GM12878 (cell line): Measurements from ENCODE around the gene ZKSCAN1. TPM values are rescaled to one million over a fixed set of nuclear protein-coding genes. Genes with fewer than 3 reads are reported as not detected.
A peak's percentile ranks its signal among the peaks of the same experiment; 100 is the strongest.

Experiments used
- ATF7 ChIP-seq: fragments of 450-650 bp; IDR thresholded peaks from 2 replicates; pipeline ENCODE4 v1.6.1; 2016; ENCODE audit warnings: low read depth, mild to moderate bottlenecking
- CBFB ChIP-seq: IDR thresholded peaks from 2 replicates; pipeline ENCODE4 v1.6.1; 2016; ENCODE audit warnings: antibody characterized with exemption, low read depth
- CBX5 ChIP-seq: sonication (generic); IDR thresholded peaks from 2 replicates; pipeline ENCODE4 v1.6.1; 2016; ENCODE audit warnings: low read depth, moderate library complexity, mild to moderate bottlenecking, inconsistent platforms
- ESRRA ChIP-seq: IDR thresholded peaks from 2 replicates; pipeline ENCODE4 v1.6.1; 2012; ENCODE audit warnings: mild to moderate bottlenecking, low read length, improper control_type of control experiment
- ETV6 ChIP-seq, 2 experiments: fragments of 450-650 bp in 1 of 2; IDR thresholded peaks in 1 of 2; conservative IDR thresholded peaks in 1 of 2; 2 replicates each; pipeline ENCODE4 v1.6.1; 2014; ENCODE audit warnings: antibody characterized with exemption in 1 of 2, borderline replicate concordance in 1 of 2, low read depth in 1 of 2, mild to moderate bottlenecking in 1 of 2, moderate library complexity in 1 of 2
- EZH2 ChIP-seq: IDR thresholded peaks from 2 replicates; pipeline ENCODE4 v1.6.1; 2012; ENCODE audit warnings: low read depth, mild to moderate bottlenecking, control low read depth, inconsistent platforms, low read length, borderline replicate concordance; ENCODE audit not compliant: control insufficient read depth
- KAT2A ChIP-seq: conservative IDR thresholded peaks from 2 replicates; pipeline ENCODE4 v1.6.1; 2011; ENCODE audit warnings: low read depth, low read length; ENCODE audit not compliant: control insufficient read depth
- MEF2B ChIP-seq: fragments of 450-650 bp; IDR thresholded peaks from 2 replicates; pipeline ENCODE4 v1.6.1; 2018; ENCODE audit warnings: mild to moderate bottlenecking, moderate library complexity; ENCODE audit not compliant: partially characterized antibody, poor library complexity, severe bottlenecking
- MXI1 ChIP-seq: fragments of 150-350 bp; IDR thresholded peaks from 2 replicates; pipeline ENCODE4 v1.6.1; 2011; ENCODE audit warnings: low read depth, mild to moderate bottlenecking, inconsistent platforms, low read length, improper control_type of control experiment
- NFXL1 ChIP-seq: fragments of 450-650 bp; IDR thresholded peaks from 2 replicates; pipeline ENCODE4 v1.6.1; 2017; ENCODE audit warnings: antibody characterized with exemption, mild to moderate bottlenecking, borderline replicate concordance
- NKRF ChIP-seq: fragments of 450-650 bp; conservative IDR thresholded peaks from 2 replicates; pipeline ENCODE4 v1.6.1; 2017; ENCODE audit warnings: mild to moderate bottlenecking, moderate library complexity
- NR2C1 ChIP-seq: fragments of 450-650 bp; IDR thresholded peaks from 2 replicates; pipeline ENCODE4 v1.6.1; 2017; ENCODE audit warnings: antibody characterized with exemption, mild to moderate bottlenecking, moderate library complexity
- PML ChIP-seq: IDR thresholded peaks from 2 replicates; pipeline ENCODE4 v1.6.1; 2012; ENCODE audit warnings: low read length, inconsistent platforms
- RAD21 ChIP-seq: IDR thresholded peaks from 2 replicates; pipeline ENCODE4 v1.6.1; 2011; ENCODE audit warnings: mild to moderate bottlenecking, low read depth, low read length, moderate library complexity; ENCODE audit not compliant: insufficient read depth
- REST ChIP-seq: IDR thresholded peaks from 2 replicates; pipeline ENCODE4 v1.6.1; 2012; ENCODE audit warnings: mild to moderate bottlenecking, low read depth, low read length
- RUNX3 ChIP-seq: IDR thresholded peaks from 2 replicates; pipeline ENCODE4 v1.6.1; 2012; ENCODE audit warnings: low read length, inconsistent platforms
- SRF ChIP-seq, 2 experiments: IDR thresholded peaks; 2 replicates each; pipeline ENCODE4 v1.6.1; 2011; ENCODE audit warnings: low read depth in 2 of 2, low read length in 2 of 2, mild to moderate bottlenecking in 1 of 2, moderate library complexity in 1 of 2
- STAT1 ChIP-seq: fragments of 450-650 bp; conservative IDR thresholded peaks from 2 replicates; pipeline ENCODE4 v1.6.1; 2014; ENCODE audit warnings: antibody characterized with exemption, mild to moderate bottlenecking
- SUZ12 ChIP-seq: fragments of 200-600 bp; sonication (generic); IDR thresholded peaks from one replicate; pipeline ENCODE4 v1.6.1; 2018; ENCODE audit warnings: antibody characterized with exemption, mild to moderate bottlenecking; ENCODE audit not compliant: unreplicated experiment
- TBL1XR1 ChIP-seq: IDR thresholded peaks from 2 replicates; pipeline ENCODE4 v1.6.1; 2012; ENCODE audit warnings: low read depth, low read length, improper control_type of control experiment
- USF1 ChIP-seq: IDR thresholded peaks from 2 replicates; pipeline ENCODE4 v1.6.1; 2011; ENCODE audit warnings: borderline replicate concordance, low read depth, mild to moderate bottlenecking, moderate library complexity, mixed read lengths, low read length; ENCODE audit not compliant: insufficient read depth; ENCODE audit errors: extremely low read length
- polyA plus RNA-seq, 11 experiments: library from polyadenylated mRNA; depleted of rRNA in 4 of 11; unstranded in 6 of 11; stranded (reverse) in 5 of 11; fragments of >200 nt; fragmentation: Nextera tagmentation in 4 of 11; fragmentation: Illumina TruSeq in 1 of 11; extraction: Ambion mirVana in 4 of 11; extraction: Trizol in 1 of 11; gene quantifications; 1 replicate in 1 of 11; 2 replicates in 10 of 11; pipeline versions ENCODE4 v1.2.1 to v1.2.3, GENCODE V29; 2011 to 2016; ENCODE audit warnings: inconsistent platforms in 2 of 11, missing spikeins in 2 of 11, low read depth in 1 of 11
- total RNA-seq, 4 experiments: library from RNA; depleted of rRNA in 3 of 4; stranded (reverse); fragments of >200 nt in 3 of 4; fragmentation: Illumina TruSeq in 1 of 4; extraction: Trizol in 1 of 4; gene quantifications; 2 replicates each; pipeline versions ENCODE4 v1.2.1 to v1.2.3, GENCODE V29; 2013 to 2021

The ZKSCAN1 gene
- total and polyA plus RNA-seq, 10 of the 15 experiments (the other 5 are each of a cell fraction or from before 2014, with no cell fraction given): 3.2 to 34.4 (median 18.1) TPM

GRCh38 chr7:100049441-100050291 is 34.3 kb downstream of the ZKSCAN1 start, which contains the start of gene ZSCAN21 (continued):
- TF ChIP-seq KAT2A: no peak
- no peak for TF ChIP-seq ESRRA
- TF ChIP-seq NR2C1: peak; percentile 69
- TF ChIP-seq ETV6 (conservative IDR thresholded peaks at IDR 0.05 in 1 of 2, IDR thresholded peaks at IDR 0.05 in 1 of 2; ENCODE audit: borderline replicate concordance in 1 of 2, low read depth in 1 of 2): no peak
- peak; percentile 89 for TF ChIP-seq NKRF
- TF ChIP-seq RAD21: no peak
- no peak for TF ChIP-seq SUZ12
- no peak for TF ChIP-seq EZH2
- peak; percentile 64; the same call in 1 of the 2 replicates for TF ChIP-seq CBFB
- peak; percentile 82 for TF ChIP-seq RUNX3
- no peak for TF ChIP-seq NFXL1
- no peak; the same call in none of the 2 replicates for TF ChIP-seq STAT1
- TF ChIP-seq SRF (IDR thresholded peaks at IDR 0.05; ENCODE audit: low read depth in 2 of 2, low read length in 2 of 2): 0 out of 4 replicates have a peak, but pooled peaks of 1 of the 2 experiments have one; percentile 51
- 0 out of 2 replicates have a peak, but pooled peaks have one; percentile 29 for TF ChIP-seq CBX5
- peak; percentile 50 for TF ChIP-seq MEF2B
- TF ChIP-seq USF1: no peak
- no peak for TF ChIP-seq TBL1XR1
- 0 out of 2 replicates have a peak, but pooled peaks have one; percentile 9 for TF ChIP-seq REST
- peak; percentile 71 for TF ChIP-seq ATF7
- TF ChIP-seq MXI1: peak; percentile 76
- peak; percentile 91 for TF ChIP-seq PML
